GM08714 (cell line): Measurements from ENCODE around the gene SND1.

ENCODE experiments used
- H3K4me3 ChIP-seq: fragments of 200-500 bp; sonication (Bioruptor generic); 2 replicates; pipeline ENCODE4 v1.5.1; 2014; ENCODE audit warnings: mild to moderate bottlenecking, low read length, inconsistent platforms
- ZNF274 ChIP-seq: IDR thresholded peaks from 2 replicates; pipeline ENCODE4 v1.6.1; 2012; ENCODE audit warnings: mild to moderate bottlenecking, low read depth, low read length

SND1 gene

DNA sequence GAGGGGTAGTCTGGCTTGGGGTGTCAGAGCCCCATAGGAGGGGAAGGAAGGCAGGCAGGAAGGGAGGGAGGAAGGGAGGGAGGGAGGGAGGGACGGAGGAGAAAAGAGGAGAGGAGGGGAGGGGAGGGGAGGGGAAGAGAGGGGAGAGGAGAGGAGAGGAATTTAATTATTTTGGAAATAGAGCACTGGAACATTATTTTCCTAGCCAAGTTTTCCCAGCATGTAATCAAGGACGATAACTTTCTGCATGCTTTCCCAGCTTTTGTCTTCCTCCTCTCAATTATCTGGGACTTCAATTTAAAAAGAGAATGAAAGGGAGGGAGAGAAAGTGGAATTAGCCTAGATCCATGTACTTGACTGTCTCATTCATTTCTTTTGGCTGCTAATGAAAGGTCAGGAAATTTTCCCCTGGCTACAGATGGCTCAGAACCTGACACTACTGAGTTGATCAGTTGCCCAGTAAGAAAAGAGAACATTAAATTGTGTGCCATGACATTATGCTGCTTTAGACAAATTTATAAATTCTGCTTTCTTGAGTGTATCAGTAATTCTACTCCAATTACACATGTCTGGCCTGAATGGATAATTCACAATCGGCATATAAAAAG, 230.4 kb downstream of the SND1 start:
- TF ChIP-seq ZNF274, result no peak
- no peak overlapping the region for H3K4me3 ChIP-seq

DNA sequence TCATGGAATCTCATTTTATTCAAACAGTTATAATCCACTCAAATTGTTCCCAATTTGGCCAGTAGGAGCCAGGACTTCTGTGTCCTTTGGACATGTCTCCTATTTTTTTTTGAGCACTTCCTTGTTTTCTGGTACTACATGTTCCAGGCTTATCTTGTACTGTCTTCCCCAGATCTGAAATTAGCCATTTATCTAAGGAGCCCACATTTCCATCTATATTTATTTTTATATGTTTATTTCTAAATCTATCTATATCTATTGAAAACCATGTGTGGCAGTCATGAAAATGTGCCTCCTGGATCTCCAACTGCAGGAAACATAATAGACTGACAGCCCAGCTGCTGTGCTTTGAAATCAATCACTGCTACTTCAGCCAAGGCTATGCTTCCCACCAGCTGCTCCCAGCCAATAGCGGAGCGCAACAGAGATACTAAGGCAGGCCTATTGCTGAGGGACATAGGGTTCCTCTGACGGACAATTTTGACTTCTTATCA, 232.1 kb downstream of the SND1 start:
- H3K4me3 ChIP-seq, result no peak overlapping the region
- TF ChIP-seq ZNF274, result no peak

DNA sequence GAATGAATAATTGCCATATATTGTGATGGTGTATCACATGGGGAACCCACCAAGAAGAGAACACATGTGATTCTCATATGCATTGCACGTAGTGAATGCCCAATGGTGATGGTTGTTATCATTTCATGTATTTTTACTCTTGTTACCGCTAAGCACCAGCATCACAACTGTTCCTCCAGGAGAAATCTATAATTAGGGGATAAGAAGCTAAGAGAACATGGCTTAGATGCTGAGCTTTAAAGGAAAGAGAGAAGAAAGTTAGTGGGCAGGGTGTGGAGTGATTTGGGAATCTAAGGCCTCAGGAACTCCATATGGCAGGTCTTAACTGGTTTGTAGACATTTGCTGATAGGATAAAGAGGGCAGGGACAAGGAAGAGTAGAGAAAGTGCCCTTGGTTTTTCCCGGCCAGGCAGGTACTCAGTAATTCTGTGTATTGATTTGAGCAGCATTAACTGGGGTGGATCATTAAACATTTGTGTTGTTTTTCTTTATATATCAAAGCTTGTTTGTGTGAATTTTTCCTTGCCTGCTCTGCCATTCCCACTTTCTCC, 233.3 kb downstream of the SND1 start:
- no peak overlapping the region for H3K4me3 ChIP-seq
- TF ChIP-seq ZNF274, result no peak

DNA sequence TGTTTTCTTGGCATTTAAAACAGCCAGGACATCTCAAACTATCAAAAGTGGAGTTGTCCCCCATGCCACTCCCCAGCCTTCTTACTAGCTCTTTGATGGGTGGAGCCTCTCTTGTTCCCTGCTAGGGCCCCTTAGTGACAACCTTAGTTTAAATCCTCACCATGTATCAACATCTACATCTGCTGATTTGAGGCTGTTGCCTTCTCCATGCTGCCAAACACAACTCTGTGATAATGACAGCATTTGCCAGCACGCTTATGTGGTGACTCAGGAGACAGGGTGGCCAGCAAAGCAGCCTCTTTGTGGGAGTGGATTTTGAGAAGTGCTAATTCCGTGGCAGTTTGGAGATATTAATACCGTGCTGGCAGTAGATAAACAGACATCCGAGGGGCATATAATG, 233.8 kb downstream of the SND1 start:
- TF ChIP-seq ZNF274, result no peak
- H3K4me3 ChIP-seq, result no peak overlapping the region

DNA sequence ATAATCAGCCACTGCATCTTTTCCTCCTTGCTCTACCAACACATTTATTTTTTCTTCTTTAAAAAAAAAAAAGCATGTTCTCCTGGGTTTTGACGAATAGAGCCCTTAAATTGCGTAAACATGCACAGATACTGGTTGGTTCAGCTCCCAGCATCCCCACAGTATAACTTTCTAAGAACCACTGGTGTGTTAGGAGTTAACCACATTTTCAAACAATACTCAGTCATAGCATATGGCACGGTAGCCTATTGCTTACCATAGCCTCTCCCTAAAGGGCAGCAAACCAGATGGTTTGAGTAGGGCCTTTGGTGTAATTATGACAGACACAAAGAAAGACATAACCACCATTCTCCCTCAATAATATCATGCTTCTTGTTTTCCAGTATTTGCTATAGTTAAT, 234.3 kb downstream of the SND1 start:
- H3K4me3 ChIP-seq, result no peak overlapping the region
- no peak for TF ChIP-seq ZNF274

DNA sequence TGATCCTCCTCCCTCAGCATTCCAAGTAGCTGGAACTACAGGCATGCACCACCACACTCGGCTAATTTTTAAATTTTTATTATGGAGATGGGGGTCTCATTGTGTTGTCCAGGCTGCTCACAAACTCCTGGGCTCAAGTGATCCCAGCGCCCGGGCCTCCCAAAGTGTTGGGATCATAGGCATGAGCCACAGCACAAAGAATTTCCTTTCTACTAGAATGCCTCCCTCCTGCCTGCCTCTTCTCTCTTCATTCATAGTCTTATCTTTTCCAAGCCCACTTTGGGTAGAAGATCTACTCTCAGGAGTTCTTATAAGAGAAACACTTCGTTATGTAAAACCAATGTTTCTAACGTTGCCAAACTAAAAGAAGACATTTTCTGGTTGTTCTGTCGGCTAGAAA, 235.1 kb downstream of the SND1 start:
- no peak for TF ChIP-seq ZNF274
- no peak overlapping the region for H3K4me3 ChIP-seq

DNA sequence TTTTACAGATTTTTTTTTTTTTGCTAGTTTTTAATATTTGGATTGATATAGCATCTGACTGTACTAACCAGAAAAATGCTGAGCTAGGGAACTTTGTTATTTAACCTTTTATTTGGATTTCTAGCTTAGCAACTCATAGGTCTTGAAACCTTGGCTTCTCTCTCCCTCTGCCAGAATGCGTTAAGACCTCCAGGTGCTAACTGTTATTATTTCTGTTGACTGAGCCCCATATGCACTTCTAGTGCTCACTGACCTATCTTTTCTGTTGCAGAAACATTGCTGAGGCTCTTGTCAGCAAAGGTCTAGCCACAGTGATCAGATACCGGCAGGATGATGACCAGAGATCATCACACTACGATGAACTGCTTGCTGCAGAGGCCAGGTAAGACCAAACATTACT, 235.6 kb downstream of the SND1 start:
- no peak for TF ChIP-seq ZNF274

DNA sequence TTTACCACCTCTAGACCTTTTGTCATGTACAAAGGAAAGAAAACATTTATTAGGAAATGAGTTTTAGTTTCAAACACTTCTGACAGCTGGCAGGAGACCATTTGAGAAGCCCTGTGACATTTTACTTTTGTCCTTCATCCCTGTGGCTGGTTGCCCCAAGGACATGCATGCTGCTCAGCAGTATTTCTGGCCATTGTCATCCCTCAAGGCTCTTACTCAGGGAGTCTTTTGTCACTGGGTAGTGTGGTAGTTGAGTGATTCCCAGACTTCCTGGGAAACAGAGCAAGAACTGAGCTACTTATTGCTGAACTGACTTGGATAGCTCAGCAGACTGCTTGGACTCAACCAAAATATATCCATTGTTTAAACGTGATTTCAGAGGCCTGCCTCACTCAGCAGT, 236.4 kb downstream of the SND1 start:
- no peak overlapping the region for H3K4me3 ChIP-seq
- TF ChIP-seq ZNF274, result no peak

More for the DNA sequence above, 235.6 kb downstream of the SND1 start:
- no peak overlapping the region for H3K4me3 ChIP-seq

DNA sequence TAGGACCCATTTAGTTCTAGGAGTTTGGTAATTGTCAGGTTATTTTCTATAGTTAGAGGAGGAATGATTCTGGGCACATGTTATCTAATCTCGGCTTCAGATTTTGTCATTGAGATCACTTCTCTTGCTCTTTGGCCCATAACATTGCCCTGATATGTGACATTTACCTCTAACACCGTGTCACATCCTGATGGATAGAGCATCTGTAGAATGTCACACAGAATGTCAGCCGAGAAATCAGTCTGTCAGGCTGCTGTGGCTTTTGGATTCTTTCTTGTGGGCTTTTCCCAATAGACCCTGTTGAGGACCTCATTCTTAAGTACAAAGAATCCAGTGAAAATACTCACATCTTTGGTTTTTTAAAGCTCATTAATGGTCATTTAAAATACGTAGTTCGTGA, 236.8 kb downstream of the SND1 start:
- H3K4me3 ChIP-seq, result no peak overlapping the region
- no peak for TF ChIP-seq ZNF274

DNA sequence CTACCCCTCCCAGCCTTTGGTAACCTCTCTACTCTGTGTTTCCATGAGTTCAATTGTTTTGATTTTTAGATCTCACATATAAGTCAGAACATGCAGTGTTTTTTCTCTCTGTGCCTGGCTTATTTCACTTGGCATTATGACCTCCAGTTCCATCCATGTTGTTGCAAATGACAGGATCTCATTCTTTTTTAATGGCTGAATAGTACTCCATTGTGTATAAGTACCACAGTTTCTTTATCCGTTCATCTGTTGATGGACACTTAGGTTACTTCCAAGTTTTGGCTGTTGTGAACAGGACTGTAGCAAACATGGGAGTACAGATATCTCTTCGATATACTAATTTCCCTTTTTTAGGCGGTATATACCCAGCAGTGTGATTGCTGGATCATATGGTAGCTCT, 237.7 kb downstream of the SND1 start:
- no peak overlapping the region for H3K4me3 ChIP-seq
- TF ChIP-seq ZNF274, result no peak

DNA sequence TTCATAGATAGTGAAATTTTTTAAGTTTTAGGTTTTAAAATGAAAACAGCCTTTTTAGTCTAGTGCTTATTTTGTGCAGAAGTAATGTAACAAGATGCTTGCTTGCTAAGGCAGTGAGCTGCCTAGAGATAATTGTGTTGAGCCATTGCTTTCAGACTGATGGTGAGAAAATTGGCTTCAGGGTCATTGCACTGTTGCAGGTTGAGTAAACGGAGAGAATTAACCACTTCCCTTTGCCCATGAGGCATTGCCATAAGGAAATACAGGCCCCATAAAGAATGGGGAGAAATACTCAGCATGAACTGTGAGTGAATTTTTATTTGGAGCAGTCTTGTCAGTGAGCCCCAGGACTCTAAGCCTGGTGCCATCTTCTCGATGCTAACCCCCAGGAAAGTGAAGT, 238.7 kb downstream of the SND1 start:
- TF ChIP-seq ZNF274, result no peak
- H3K4me3 ChIP-seq, result no peak overlapping the region

DNA sequence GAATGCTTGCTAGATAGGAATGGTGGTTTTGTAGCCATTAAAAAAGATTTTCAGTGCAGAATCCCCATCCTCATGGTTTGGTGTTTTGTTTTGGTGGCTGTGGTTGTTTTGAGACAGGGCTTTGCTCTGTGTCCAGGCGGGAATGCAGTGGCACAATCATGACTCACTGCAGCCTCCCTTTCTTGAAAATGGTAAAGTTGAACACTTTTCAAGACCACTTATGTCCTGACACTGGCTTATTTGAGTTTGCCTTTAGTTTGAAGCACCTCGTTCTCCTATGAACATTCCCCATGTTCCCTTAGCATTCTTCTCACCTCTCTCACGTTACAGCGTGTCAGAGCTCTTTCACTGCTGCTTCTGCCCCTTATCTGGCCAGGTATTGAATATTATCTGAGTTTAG, 239.2 kb downstream of the SND1 start:
- no peak overlapping the region for H3K4me3 ChIP-seq
- TF ChIP-seq ZNF274, result no peak

DNA sequence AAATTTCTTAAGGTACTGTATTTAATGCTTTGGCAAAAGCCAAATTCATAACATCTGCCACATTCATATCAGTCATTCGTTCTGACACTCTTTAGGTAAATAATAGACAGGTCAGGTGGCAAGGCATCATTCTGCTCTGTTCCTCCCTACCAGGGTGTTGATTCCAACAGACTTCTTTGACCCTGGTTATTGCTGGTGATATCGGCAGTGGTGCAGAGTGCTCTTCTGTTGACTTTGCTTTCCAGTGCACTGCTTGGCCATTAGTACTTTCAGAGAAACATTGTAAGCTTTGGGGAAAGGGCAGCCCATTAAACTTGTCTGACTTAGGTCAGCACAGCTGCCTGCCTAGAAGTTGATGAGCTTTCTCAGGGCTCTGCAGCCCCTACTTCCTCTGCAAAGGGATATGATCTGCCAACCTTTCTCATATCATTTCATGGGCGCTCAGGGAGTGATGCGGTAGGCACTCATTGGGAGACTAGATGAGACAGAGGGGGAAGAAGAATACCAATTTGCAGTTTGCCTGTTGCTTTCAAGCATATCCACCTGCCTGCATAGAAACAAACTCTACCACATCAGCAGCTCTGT, 240.0 kb downstream of the SND1 start:
- no peak for TF ChIP-seq ZNF274
- no peak overlapping the region for H3K4me3 ChIP-seq

DNA sequence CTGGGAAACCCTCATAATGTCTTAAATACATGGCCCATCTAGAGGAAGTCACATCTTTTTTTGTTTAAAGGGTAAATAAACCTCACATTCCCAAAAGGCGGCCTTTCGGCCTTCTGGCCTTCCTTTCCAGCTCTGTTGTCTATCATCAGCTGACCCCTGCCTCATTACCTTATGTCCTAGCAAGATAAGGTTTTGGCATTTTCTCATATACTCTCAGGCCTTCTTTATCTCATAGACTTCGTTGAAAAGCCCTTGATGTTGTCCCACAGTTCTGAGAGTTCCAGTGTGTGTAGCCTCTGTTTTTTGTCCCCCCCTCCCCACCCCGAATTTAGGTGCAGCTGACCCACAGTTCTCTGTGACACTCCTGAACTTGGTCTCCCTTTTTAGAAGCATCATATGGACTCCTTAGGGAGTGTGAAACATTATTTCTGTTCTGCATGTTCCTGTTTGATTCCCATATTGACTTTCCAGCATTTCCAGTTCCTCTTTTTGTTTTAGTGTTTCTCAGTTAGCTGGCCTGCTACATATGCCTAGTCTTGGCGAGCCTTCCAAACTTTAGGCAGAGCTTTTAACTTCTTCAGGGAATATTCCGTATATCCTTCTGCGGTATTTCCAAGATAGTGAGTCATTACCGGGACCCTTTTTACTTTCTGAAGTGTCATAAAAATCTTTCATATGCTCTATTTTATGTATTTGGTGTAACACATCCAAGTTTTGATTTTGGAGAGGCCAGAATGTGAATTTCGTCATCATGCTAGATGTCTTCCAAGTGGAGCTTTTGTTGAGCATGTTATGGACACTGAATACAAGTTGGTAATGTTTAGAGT, 240.7 kb downstream of the SND1 start:
- H3K4me3 ChIP-seq, result no peak overlapping the region
- no peak for TF ChIP-seq ZNF274

DNA sequence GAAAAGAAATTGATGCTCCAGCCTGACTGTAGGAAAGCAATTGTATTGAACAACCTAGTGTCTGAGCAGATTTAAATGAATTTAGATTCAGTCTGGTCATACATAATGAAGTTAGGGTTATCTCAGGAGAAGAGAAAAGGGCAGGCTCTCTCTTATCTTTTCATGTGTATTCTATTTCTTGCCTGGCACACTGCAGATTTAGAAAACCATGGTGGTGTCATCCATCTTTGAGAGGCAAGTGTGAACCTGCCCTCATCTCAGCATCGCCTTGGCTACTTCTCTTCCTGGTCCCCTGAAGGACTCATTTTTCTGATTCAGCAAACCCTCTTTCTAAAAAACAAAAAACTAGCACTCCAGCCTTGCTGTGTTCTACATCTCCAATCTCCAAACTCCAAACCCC, 241.6 kb downstream of the SND1 start:
- no peak overlapping the region for H3K4me3 ChIP-seq
- TF ChIP-seq ZNF274, result no peak
